Activated CD4-positive, CD25-positive, alpha-beta regulatory T cell treated with anti-CD3 and anti-CD28 coated beads, Interleukin-2, amount 50 U/mL, for 24 hours (primary cell): Measurements from ENCODE around the gene ABCB6.
"Not testable (repeated sequence)": the region's sequence is repeated elsewhere in the genome, so short reads cannot be mapped to it uniquely, and the experiment has no call there.

Experiments used
- ATAC-seq, 2 donors: fragments of 150-1000 bp; cut with Tn5 transposase; one replicate each; pipeline ENCODE4 v1.10.0; 2021; ENCODE audit warnings: mild to moderate bottlenecking in 1 of 2, moderate library complexity in 1 of 2

ABCB6 gene

DNA sequence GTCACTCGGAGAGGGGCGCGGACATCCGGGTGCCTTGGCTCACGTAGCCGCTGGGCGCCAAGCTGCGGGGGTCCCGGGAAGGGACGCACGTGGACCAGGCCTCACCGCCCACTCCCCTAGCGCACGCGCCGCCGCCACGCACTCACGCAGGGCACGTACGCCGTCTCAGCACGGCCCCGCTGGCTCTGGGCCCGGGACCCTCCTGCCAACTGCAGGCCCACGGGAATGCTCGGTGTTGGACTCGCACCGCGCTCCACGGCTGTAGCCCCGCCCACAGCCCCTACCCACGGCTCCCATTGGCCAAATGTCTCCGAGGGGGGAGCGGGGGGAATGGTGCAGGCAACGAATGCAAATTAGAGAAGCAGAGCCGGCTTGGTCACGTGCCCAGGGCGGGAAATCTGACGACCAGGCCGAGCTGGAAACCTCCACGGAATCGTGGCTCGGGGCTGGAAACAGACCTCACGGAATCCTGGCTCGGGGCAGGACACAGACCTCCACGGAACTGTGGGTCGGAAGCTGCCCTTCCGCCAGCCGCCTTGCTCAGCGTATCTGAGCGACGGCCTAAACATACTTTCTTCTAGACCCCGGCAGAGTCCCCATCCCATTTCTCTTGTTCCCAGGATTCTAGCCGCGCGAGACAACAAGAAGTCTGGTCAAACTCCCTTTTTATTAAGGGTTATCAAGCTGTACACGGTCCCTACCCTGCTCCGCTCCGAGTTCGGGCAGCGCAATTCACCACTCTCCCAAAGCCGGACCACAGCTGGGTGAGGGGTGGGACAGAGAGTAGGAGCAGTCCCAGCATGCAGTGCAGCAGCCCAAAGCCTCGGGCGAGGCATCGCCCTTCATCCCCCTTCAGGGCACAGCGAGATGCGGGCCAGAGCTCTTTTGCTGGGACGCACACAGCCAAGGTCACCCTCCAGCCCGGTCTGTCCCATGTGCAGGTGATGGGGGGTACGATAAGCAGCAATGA lies at the start of gene ABCB6:
TSS of gene ABCB6 (minus strand) at position 227 of the 970 bp plus-strand sequence. CDS start 285 bp downstream, outside the sequence.
- ATAC-seq: peak; percentile 79 to 85

DNA sequence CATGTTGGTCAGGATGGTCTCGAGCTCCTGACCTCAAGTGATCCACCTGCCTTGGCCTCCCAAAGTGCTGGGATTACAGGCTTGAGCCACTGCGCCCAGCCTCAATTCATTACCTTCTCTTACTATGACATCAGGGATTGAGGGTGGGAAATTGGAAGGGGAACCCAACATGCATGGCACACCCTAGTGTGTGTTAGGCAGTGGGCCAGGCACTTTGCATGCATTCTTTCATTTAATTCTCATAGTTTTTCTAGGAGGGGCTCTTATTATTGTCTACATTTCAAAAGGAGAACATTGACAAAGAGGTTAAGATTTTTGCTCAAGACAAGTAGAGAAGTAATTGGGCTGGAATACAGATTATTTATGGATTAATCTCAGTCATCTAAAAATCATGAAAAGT lies 49.5 kb upstream of the ABCB6 start:
- ATAC-seq: no peak

DNA sequence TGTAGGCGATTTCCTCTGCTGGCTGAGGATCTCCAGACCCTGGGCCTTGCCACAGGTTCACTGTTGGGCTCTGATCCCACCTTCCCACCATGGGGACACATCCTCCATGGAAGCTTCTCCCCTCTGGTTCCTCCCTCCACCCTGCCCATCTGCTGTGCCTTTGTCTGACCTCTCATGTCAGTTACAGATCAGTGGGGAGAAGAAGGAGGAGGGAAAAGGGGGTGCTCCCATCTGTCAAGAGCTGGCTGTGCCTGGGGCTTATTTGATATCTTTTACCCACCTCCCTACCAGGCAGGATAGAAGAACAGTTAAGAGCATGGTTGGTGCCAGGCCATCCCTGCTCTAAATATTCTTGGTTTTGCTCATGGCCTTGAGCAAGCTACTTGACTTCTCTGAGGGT lies 48.1 kb upstream of the ABCB6 start:
- no peak for ATAC-seq

DNA sequence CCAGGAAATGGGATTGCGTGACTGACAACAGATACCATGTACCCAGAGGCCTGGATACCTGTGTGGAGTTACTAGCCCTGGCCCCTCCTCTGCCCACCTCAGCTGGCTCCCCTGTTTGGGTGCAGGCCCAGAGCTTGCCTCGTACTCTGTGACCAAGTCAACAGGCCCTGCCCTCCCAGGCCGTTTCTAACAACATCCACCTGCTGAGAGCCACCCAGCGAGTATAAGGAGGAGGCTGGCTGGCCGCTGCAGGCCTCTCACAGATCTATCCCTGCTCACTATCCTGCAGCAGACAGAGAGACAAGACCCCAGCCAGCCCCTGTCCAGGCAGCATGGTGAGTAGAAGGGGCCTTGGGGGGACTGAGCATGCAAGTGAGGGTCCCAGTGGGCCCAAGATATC lies 47.5 kb upstream of the ABCB6 start:
- ATAC-seq: no peak

DNA sequence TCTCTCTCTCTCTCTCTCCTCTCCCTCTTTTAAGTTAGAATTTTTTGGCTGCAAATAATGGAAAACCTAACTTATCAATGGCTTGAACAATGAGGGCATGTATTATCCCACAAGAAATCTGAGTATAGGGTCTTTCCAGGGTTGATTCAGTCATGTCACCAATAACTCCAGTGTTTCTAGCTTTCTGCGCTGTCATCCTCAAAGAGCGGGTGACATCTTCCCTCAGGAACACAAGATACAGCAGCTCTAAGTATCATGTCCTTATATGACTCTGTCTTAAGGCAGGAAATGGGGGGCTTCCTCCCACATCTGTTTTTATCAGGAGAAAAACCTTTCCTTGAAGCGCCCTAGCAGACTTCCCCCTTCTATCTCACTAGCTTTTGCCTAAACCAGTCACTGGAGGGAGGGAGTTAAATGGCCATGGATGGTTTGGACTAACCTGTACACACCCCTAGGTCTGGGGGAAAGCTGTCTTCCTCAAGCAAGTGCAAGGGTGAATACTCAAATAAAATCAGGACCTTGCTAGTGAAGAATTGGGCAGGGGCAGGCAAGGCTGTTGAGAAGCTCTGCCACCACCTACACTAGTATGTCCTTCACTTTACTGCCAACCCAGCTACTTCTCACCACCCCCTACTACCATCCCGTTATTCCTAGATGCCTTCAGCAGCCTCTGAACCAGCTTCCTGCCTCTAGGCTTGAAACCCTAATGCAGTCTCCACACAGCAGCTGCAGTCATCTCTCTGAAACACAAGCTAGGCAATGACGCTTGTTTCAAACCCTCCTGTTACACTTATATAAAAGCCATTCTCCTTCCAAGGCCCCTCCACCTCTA lies 42.5 kb upstream of the ABCB6 start:
- no peak for ATAC-seq

DNA sequence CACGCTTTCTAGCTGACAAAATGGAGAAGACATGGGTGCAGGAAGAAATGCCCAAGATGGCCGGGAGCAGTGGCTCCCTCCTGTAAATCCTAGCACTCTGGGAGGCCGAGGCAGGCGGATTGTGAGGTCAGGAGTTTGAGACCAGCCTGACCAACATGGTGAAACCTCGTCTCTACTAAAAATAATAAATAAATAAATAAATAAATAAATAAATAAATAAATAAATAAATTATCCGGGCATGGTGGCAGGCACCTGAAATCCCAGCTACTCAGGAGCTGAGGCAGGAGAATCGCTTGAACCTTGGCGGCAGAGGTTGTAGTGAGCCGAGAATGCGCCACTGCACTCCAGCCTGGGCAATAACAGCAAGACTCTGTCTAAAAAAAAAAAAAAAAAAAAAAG lies 40.2 kb upstream of the ABCB6 start:
- ATAC-seq: not testable (repeated sequence)

DNA sequence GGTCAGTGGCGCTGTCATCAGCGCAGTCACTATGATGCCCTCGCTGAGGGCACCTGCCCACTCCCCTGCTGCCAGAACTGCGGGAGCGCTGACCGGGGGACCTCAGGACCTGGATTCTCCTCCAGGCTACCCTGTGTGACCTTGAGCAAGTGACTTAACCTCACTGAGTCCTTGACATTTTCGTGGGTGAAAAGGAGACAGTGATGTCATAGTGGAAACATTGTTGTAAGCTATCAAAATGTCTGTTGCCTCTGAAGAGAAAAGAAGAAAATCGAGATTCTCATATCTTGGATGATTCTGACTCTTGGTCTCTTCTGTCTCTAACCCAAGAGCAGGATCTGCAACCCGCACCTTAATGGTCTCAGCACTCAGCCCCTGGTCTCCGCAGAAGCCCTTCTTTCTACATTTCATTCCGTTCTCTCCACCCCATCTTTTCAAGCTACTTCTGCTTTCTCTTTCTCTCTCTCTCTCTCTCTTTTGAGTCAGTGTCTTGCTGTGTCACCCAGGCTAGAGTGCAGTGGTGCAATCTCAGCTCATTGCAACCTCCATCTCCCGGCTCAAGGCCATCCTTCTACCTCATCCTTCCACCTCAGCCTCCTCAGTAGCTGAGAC lies 35.9 kb upstream of the ABCB6 start:
- ATAC-seq: peak; percentile 65 to 67

DNA sequence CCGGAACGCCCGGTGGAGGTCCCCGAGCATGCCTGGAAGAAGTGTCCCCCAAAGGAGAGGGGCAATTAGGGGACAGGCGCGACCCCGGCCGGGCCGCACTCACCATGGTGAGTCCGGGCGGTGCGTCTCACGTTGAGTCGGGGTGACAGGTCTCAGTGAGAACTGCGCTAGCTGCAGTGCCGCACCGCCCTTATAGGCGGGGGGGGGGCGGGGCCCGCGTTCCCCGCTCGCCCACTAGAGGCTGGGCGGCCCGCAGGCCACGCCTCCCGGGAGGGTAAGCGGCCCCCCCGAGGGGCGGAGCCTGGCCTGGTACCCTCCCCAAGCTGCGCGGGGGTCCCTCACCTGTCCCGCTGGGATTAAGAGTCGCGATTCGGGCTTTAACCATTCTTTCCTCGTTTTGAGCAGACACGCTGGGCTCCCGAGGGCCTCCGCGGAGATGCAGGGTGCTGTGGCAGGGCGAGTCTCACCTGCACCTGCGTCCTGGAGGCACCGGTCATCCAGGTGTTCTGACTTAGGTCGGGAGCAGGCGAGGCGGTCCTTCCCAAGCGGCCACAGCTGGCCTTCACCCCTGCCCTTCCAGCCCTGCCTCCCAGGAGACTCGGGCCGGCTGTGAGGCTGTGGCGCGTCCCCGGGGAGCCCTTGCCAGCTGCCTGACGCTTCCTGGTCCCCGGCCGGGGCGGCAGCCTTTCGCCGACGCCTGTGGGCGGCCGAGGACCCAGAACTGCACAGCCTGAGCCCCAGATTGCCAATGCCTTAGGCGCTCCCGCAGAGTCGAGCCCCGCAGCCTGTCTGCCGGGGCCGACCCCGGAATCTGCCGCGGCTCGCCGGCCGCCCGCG lies 35.2 kb upstream of the ABCB6 start, which contains the start of gene TUBA4A:
TSS of gene TUBA4A (minus strand) at position 166 of the 837 bp plus-strand sequence. CDS start at position 106, 60 bp downstream.
- peak; percentile 71 to 73 for ATAC-seq

DNA sequence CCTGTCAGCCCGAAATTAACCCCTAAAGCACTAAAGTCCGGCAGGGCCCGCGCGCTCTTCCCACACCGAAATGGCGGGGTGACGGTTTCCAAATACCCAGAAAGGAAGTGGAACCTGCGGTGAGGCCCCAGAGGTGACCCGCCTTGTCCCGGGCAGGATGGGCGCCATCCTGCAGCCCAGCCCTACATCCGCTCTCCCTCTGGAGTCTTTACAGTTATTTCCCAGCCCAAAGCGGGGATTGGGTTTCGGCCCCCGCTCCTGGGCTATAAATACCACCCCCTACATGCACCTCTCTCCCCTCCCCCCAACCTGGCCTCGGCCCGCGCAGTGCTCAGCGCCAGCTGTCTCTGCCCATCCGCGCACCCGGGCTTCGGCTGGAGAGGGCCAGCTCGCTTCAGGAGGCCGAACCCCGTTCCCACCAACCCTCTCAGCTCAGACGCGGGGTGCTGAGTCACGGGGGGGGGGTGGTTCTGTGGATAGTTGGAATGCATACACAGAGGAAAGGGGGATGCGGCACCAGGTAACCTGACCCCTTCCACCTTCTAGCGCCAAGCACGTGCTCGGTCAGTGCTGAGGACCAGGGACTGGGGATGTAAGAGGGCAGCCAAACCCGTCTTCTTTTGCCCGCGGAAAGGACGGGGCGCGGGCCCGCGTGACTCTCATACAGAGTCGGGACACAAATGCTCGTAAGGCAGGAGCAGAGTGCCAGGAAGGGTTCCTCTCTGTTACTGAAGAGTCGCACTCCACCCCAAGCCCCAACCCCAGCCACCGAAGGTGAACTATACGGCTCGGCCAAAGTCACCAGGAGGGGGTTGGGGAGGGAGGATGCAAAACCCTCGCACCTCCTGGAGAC lies 34.4 kb upstream of the ABCB6 start, which contains the start of gene TUBA4B:
TSS of gene TUBA4B (plus strand) at position 344 of the 853 bp plus-strand sequence. CDS start at position 509, 165 bp downstream.
- peak; percentile 9 to 22 for ATAC-seq

DNA sequence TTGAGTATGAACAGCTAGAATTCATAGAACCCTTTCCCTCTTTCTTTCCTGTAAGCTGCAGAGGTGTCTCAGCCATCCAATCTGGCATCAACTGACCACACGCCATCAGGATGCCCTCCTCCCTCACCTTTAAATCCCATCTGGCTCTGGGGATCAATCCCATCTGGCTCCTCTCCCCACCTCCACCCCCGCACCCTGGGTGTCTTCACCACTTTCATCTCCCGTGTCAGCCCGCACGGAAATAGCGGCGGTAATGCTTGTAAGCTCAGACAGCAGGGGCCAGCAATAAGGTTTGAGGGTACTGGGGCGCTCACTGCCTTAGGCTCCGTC lies 33.8 kb upstream of the ABCB6 start:
- ATAC-seq: no peak

DNA sequence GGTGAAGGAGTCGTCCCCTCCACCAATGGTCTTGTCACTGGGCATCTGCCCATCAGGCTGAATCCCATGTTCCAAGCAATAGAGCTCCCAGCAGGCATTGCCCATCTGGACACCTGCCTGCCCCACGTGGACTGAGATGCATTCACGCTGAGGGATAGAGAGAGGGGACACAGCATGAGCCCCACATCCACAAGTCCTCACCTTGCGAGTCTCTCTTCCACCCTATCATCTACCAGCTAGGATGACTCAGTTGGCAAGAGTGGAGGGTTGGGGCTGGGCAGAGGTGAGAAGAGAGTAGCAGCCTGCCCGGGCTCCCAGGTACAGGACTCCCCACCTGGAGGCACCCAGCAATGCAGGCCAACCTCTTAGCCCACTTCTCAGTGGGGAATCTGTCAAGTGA lies 33.3 kb upstream of the ABCB6 start:
- peak in 1 of 2 donors; percentile 2 for ATAC-seq

DNA sequence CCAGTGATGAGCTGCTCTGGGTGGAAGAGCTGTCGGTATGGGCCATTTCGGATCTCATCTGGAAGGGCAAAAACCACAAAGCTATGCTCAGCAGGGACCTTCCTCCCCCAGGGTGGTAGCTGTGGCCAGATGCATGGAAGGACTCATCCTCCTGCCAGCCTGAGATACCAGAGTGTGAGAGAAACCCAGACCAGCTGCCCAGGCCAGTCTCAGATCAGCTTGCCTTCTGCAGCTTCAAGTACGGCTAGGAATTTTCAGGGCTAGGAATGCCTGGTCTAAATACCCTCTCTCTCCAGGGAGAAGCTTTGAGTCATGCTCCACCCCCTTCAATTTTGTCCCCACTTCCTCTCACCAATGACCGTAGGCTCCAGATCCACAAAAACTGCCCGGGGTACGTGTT lies 32.9 kb upstream of the ABCB6 start:
- no peak for ATAC-seq

DNA sequence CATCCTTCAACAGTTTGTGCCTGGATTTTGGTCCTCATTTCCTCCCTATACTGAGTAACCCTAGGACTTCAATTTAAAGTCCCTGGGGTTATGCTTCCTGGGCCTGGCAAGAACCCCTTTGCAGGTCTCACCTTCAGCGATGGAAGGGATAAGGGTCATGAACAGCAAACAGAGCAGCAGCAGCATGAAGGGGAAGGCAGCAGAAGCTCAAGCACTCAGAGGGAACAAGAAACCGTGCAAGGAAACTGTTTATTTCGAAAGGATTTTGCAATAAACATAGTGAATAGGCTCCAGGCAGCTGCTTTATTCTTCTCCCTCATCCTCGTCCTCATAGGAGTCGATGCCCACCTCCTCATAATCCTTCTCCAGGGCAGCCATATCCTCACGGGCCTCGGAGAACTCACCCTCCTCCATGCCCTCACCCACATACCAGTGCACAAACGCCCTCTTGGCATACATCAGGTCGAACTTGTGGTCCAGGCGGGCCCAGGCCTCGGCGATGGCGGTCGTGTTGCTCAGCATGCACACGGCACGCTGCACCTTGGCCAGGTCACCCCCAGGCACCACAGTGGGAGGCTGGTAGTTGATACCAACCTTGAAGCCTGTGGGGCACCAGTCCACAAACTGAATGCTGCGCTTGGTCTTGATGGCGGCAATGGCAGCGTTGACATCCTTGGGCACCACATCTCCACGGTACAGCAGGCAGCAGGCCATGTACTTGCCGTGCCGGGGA lies 31.5 kb upstream of the ABCB6 start:
- ATAC-seq: no peak

DNA sequence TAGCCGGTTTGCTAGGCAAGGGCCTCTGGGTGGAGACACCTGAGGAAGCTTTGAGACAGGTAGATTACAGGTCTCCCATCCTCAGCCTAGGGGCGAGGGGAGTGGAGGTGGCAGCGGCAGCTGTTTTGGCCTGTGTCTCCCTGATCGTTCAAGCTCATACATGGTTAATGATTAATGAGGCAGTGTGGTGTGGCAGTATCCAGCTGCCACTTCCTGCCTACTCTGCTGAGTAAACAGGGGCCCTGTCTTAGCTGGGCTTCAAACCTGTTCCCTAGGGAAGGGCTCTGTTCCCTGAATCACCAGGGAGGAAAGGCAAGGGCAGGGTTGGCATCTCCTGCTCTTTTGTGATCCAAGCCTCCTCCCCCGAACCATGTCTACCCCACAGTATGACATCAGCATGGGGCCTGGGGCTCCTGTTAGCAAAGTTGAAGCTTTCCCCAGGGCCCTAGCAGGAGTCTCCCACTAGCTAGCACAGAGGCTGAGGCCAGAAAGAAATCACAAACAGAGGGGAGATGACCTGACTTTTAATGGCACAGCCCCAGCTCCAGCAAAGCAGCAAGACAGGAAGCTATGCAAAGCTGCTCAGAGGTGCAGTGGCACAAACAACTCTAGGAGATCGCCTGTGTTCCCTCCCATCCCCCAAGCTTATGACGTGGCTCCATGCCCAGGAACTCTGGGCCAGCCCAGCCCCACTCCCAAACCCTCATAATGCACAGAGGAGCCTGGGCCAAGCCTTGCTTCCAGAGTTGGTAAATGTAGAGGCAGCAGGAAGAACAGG lies 30.6 kb upstream of the ABCB6 start:
- no peak for ATAC-seq

DNA sequence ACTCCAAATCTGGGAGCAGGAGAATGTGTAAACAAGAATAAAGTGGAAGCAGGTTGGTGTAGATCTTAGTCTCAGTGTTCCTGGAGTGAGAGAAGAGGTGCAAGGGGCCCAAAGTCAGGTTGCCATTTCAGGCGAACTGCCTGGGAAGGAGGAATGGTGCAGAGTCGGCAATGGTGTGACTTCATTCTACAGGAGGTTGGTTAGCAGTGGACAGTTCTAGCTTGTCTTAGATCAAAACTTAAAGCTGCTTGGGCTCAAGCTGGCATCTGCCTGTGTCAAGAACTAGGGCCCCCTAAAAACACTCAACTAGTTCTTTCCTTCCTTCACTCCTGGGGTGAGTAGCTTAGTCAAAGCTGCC lies 30.1 kb upstream of the ABCB6 start:
- ATAC-seq: no peak

DNA sequence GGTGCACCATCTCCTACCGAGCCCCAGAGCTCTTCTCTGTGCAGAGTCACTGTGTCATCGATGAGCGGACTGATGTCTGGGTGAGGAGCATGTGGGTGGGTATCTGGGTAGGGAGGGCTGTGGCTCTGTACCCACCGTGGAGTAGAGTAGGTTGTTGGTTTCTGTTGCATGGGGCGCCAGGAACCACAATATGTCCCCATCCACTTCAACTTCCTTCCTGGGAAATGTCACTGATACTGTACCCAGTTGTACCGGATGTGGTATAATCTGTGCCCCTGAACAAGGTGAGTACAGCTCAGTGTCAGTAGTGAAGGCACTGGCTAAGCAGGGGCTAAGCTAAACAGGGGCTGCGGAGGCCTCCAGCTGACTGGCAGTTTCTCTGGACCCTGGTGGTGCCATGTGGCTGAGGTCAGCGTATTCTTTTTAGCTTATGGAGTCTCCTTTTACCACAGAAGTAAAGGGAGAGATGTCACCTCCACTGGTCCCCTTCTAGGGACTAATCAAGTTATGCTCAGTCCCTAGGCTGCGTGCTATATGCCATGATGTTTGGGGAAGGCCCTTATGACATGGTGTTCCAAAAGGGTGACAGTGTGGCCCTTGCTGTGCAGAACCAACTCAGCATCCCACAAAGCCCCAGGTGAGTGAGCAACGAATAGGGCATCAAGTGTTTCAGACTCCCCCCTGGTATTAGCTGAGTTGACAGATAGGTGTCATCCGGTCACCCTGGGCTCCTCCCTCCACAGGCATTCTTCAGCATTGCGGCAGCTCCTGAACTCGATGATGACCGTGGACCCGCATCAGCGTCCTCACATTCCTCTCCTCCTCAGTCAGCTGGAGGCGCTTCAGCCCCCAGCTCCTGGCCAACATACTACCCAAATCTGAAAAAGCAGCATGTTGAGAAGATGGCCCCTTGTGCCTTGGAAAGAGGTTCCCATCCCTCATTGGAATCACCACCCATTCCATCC lies 29.2 kb upstream of the ABCB6 start:
- ATAC-seq: peak; percentile 57 to 59

DNA sequence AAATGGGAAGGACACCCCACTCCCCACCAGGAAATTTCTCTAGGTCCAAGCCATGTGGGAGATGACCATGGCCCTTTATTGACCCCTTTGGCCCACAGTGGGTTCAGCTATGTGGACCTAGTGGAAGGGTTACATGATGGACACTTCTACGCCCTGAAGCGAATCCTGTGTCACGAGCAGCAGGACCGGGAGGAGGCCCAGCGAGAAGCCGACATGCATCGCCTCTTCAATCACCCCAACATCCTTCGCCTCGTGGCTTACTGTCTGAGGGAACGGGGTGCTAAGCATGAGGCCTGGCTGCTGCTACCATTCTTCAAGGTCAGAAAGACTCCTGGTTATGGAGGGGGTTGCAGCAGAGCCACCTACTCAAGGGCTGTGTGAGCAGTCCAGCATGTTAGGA lies 27.8 kb upstream of the ABCB6 start:
- no peak for ATAC-seq

DNA sequence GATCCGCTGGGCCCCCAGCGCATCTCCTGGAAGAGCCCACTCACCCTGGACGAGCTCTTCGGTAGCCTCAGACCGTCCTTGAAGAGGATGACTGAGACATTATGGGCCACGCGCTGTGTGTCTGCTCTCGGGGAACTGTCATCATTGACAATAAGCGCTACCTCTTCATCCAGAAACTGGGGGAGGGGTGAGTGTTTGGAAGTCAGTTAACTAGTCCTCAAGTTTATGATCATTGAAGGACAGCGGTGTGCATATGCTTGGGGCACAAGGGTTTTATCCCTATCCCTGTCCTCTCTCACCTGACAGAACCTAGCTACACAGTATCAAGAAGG lies 27.1 kb upstream of the ABCB6 start:
- ATAC-seq: no peak
